K562 (cell line): ENCODE measurements around the gene PIGL. TPM values are rescaled to one million over a fixed set of nuclear protein-coding genes. Genes with fewer than 3 reads are reported as not detected.

Source experiments
- ATAC-seq: fragments of 200-7000 bp; cut with Tn5 transposase; 3 replicates; pipeline ENCODE4 v1.9.1; 2020; ENCODE audit warnings: moderate library complexity
- BruUV-seq: library from RNA; stranded (reverse); fragments of 400-500 nt; replicated peaks from 2 replicates; lab custom pipeline; 2021; lab: Mats Ljungman, UMichigan
- CTCF ChIA-PET: fragments of 300-600 bp; formaldehyde crosslinking; extraction: SDS; loops from one replicate; lab custom pipeline; 2021; ENCODE audit warnings: low intra/inter-chr PET ratio; lab: Yijun Ruan, JAX
- POLR2A ChIA-PET: fragments of 300-600, 350-650 bp; sonication (Branson Sonifier 250); formaldehyde crosslinking; extraction: SDS; loops from one replicate; lab custom pipeline; 2021; ENCODE audit warnings: antibody characterized with exemption, inconsistent platforms; lab: Yijun Ruan, JAX
- DNase-seq, 4 experiments: peaks; one replicate each; pipeline versions ENCODE4 v3.0.0 to v3.0.0-alpha.2; 2011 to 2018; ENCODE audit warnings: low spot score in 3 of 4, mixed read lengths in 3 of 4; ENCODE audit errors: extremely low read depth in 1 of 4
- FAIRE-seq: peaks from 2 replicates; lab custom pipeline; 2011; peaks lifted over from hg19 to GRCh38; lab: Jason Lieb, UNC
- H2AFZ ChIP-seq: 2 replicates; pipeline ENCODE4 v1.6.0; 2011; ENCODE audit warnings: low read depth, low read length, control low read depth, inconsistent platforms
- H3K27ac ChIP-seq: fragments of 200-600 bp; 3 replicates; pipeline ENCODE4 v1.8.0; 2011; ENCODE audit warnings: low read depth, mild to moderate bottlenecking, control low read depth, inconsistent platforms, low read length, moderate library complexity, mixed read lengths; ENCODE audit errors: extremely low read depth
- H3K27me3 ChIP-seq, 2 experiments: fragments of 300-600 bp in 1 of 2; 2 replicates in 1 of 2; 3 replicates in 1 of 2; pipeline versions ENCODE4 v1.6.0 to v1.8.0; 2011; ENCODE audit warnings: inconsistent platforms in 2 of 2, low read length in 2 of 2, mild to moderate bottlenecking in 1 of 2, mixed read lengths in 1 of 2, moderate library complexity in 1 of 2; ENCODE audit not compliant: control insufficient read depth in 2 of 2, insufficient read depth in 2 of 2
- H3K36me3 ChIP-seq: fragments of 300-600 bp; 3 replicates; pipeline ENCODE4 v1.8.0; 2011; ENCODE audit warnings: mild to moderate bottlenecking, low read length, inconsistent platforms; ENCODE audit not compliant: control insufficient read depth, insufficient read depth
- H3K4me1 ChIP-seq, 2 experiments: fragments of 200-600 bp in 1 of 2; replicated peaks in 1 of 2; 2 replicates in 1 of 2; 3 replicates in 1 of 2; pipeline versions ENCODE4 v1.5.1 to v1.8.0; 2011; ENCODE audit warnings: inconsistent platforms in 2 of 2, low read length in 2 of 2, mild to moderate bottlenecking in 1 of 2, mixed read lengths in 1 of 2, moderate library complexity in 1 of 2; ENCODE audit not compliant: control insufficient read depth in 2 of 2, insufficient read depth in 2 of 2
- H3K4me2 ChIP-seq: 2 replicates; pipeline ENCODE4 v1.6.1; 2011; ENCODE audit warnings: low read length, control low read depth, inconsistent platforms, mixed read lengths; ENCODE audit not compliant: insufficient read depth
- H3K4me3 ChIP-seq: fragments of 200-600 bp; sonication (generic), shearing (Covaris generic); 2 replicates; pipeline ENCODE4 v1.5.1; 2016; ENCODE audit warnings: control low read depth, inconsistent platforms
- H3K79me2 ChIP-seq: fragments of 200-600 bp; 3 replicates; pipeline ENCODE4 v1.8.0; 2011; ENCODE audit warnings: low read length, inconsistent platforms; ENCODE audit not compliant: control insufficient read depth, insufficient read depth
- H3K9ac ChIP-seq, 2 experiments: 2 replicates each; pipeline versions ENCODE4 v1.6.0 to v1.6.1; 2011; ENCODE audit warnings: low read depth in 2 of 2, low read length in 2 of 2, control low read depth in 1 of 2, inconsistent platforms in 1 of 2, mild to moderate bottlenecking in 1 of 2, mixed read lengths in 1 of 2; ENCODE audit not compliant: insufficient read depth in 1 of 2
- H3K9me1 ChIP-seq: one replicate; pipeline ENCODE4 v1.6.0; 2011; ENCODE audit warnings: inconsistent platforms, mild to moderate bottlenecking, low read length, moderate library complexity; ENCODE audit not compliant: control insufficient read depth, insufficient read depth
- H3K9me3 ChIP-seq: replicated peaks from 2 replicates; pipeline ENCODE4 v1.5.1; 2011; ENCODE audit warnings: low read depth, low read length, inconsistent platforms; ENCODE audit not compliant: control insufficient read depth, insufficient read depth
- H4K20me1 ChIP-seq: replicated peaks from 2 replicates; pipeline ENCODE4 v1.6.1; 2011; ENCODE audit warnings: low read length, inconsistent platforms, mixed read lengths; ENCODE audit not compliant: control insufficient read depth, insufficient read depth
- CUX1 ChIP-seq: fragments of 200-800 bp; sonication (Bioruptor generic); IDR thresholded peaks from 2 replicates; pipeline ENCODE4 v1.6.1; 2016; ENCODE audit warnings: missing genetic modification characterization, missing compliant biosample characterization
- FIP1L1 ChIP-seq: fragments of 200-400 bp; formaldehyde crosslinking; IDR thresholded peaks from 2 replicates; pipeline ENCODE4 v1.6.1; 2018; ENCODE audit warnings: mild to moderate bottlenecking, low read depth, low read length; ENCODE audit not compliant: poor library complexity, severe bottlenecking
- MEIS2 ChIP-seq: fragments of 450-650 bp; IDR thresholded peaks from 2 replicates; pipeline ENCODE4 v1.6.1; 2014; ENCODE audit warnings: mild to moderate bottlenecking; ENCODE audit not compliant: partially characterized antibody
- PTRF ChIP-seq: fragments of 450-650 bp; IDR thresholded peaks from 2 replicates; pipeline ENCODE4 v1.6.1; 2016; ENCODE audit warnings: mild to moderate bottlenecking, missing genetic modification characterization, missing compliant biosample characterization
- PYGO2 ChIP-seq: fragments of 450-650 bp; IDR thresholded peaks from 2 replicates; pipeline ENCODE4 v1.6.1; 2016; ENCODE audit warnings: mild to moderate bottlenecking, missing genetic modification characterization, moderate library complexity, missing compliant biosample characterization
- RBM34 ChIP-seq: fragments of 200-400 bp; formaldehyde crosslinking; IDR thresholded peaks from 2 replicates; pipeline ENCODE4 v1.6.1; 2018; ENCODE audit warnings: low read length, borderline replicate concordance; ENCODE audit not compliant: insufficient read depth
- TAF7 ChIP-seq: fragments of 450-650 bp; IDR thresholded peaks from 2 replicates; pipeline ENCODE4 v1.6.1; 2016; ENCODE audit warnings: missing genetic modification characterization, missing compliant biosample characterization
- ZNF639 ChIP-seq, 2 experiments: fragments of 200-800 bp in 1 of 2; sonication (Bioruptor generic) in 1 of 2; sonication (generic) in 1 of 2; formaldehyde crosslinking in 1 of 2; IDR thresholded peaks in 1 of 2; conservative IDR thresholded peaks in 1 of 2; 2 replicates each; pipeline versions ENCODE4 v1.5.0 to v1.6.1; 2016 to 2020; ENCODE audit warnings: missing compliant biosample characterization in 1 of 2, missing genetic modification characterization in 1 of 2, missing genetic modification reagents in 1 of 2
- WGBS: fragments of 100-300 bp; shearing (Covaris generic); methylation state at CpG from one replicate; pipeline ENCODE4 v1.1.6; 2016; ENCODE audit warnings: low coverage, mixed read lengths; ENCODE audit not compliant: insufficient coverage; ENCODE audit errors: missing lambda C conversion rate; 5-methylcytosine and 5-hydroxymethylcytosine counted together
- in situ Hi-C: fragments of 300-500 bp; cut with MboI; formaldehyde crosslinking; loops from 4 replicates; pipeline ENCODE4 v1.15.0; 2018; ENCODE audit warnings: inconsistent platforms, mixed read lengths
- intact Hi-C: fragments of 100-400 bp; cut with micrococcal nuclease; formaldehyde crosslinking; loops from 2 replicates; pipeline ENCODE4 v1.14.2; 2022
- polyA plus RNA-seq, 8 experiments: library from polyadenylated mRNA; depleted of rRNA in 4 of 8; stranded (reverse) in 5 of 8; unstranded in 3 of 8; fragments of >200 nt; fragmentation: Nextera tagmentation in 2 of 8; fragmentation: Illumina TruSeq in 1 of 8; extraction: Ambion mirVana in 2 of 8; extraction: Trizol in 1 of 8; gene quantifications; 2 replicates each; pipeline versions ENCODE4 v1.2.1 to v1.2.3, GENCODE V29; 2011 to 2014; ENCODE audit warnings: inconsistent platforms in 1 of 8, missing spikeins in 1 of 8
- total RNA-seq, 7 experiments: library from RNA; depleted of rRNA in 6 of 7; stranded (reverse); fragments of >200 nt in 6 of 7; fragmentation: Illumina TruSeq in 2 of 7; extraction: Trizol in 2 of 7; gene quantifications; 2 replicates each; pipeline versions ENCODE4 v1.2.1 to v1.2.3, GENCODE V29; 2011 to 2021; ENCODE audit warnings: low replicate concordance in 1 of 7
- TF ChIP-seq, protein P1 (sequence below): fragments of 450-650 bp; conservative IDR thresholded peaks from 2 replicates; pipeline ENCODE4 v1.6.1; 2016; ENCODE audit warnings: missing genetic modification characterization, low read depth, mild to moderate bottlenecking, missing compliant biosample characterization, moderate library complexity
- TF ChIP-seq, protein P2 (sequence below): sonication (generic); IDR thresholded peaks from 2 replicates; pipeline ENCODE4 v1.6.1; 2016

Gene PIGL
- total and polyA plus RNA-seq, 9 of the 15 experiments (the other 6 are each of a cell fraction or from before 2014, with no cell fraction given): 19.9 to 55.3 (median 29.6) TPM

DNA sequence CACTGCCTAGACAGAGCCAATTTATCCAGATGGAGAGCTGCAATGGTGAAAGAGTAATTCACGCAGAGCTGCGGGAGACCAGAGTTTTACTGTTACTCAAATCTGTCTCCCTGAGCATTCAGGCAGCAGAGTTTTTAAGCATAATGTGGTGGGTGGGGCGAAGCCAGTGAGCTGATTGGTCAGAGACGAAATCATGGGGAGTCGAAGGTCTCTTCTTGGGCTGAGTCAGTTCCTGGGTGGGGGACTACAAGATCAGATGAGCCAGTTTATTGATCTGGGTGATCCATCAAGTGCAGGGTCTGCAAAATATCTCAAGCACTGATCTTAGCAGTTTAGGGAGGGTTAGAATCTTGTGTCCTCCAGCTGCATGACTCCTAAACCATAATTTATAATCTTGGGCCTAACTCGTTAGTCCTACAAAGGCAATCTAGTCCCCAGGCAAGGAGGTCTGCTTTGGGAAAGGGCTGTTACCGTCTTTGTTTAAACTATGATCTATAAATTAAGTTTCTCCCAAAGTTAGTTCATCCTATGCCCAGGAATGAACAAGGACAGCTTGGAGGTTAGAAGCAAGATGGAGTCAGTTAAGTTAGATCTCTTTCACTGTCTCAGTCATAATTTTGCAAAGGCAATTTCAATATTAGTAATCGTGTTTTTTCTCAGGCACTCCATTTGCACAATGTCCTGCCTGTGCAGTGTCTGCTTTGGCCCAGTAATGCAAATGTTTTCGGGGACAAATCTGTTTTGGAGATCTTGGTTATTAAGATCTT lies 27.0 kb downstream of the PIGL start:
- 18% methylated on average over 9 of the region's 9 CpGs for WGBS
- Histone ChIP-seq H3K79me2 (no peaks in the 10 kb centered on the region; the same call in 1 of the 3 replicates), H3K27me3 (no peaks in the 10 kb centered on the region), H3K4me3 (no peak overlapping the region), H3K9me1 (no peaks in the 10 kb centered on the region), H3K9ac (no peak overlapping the region), H2AFZ (no peak overlapping the region), H3K4me2 (peak overlapping the region; percentile 29; the same call in 1 of the 2 replicates), H4K20me1 (no peaks in the 10 kb centered on the region), H3K4me1 (peaks cover 0 to 8% of the 10 kb centered on the region in 2 experiments; a peak in 3 of 5 replicates), H3K36me3 (no peaks in the 10 kb centered on the region), H3K27ac (peak overlapping the region; percentile 42), H3K9me3 (no peaks in the 10 kb centered on the region)
- no TSS peak for BruUV-seq
- in situ Hi-C loops: no loop called here
- ChIA-PET CTCF (no interaction called here), POLR2A (interaction anchor here (0.6 to 1.2 kb wide), 2 partner anchors 10 to 106 kb away, joined by 3 to 5 read pairs; no protein-coding TSS in a partner anchor)
- ATAC-seq (peak; percentile 86), FAIRE-seq (peak; percentile 79), DNase-seq (peak; percentile 48 to 68 (median 60))
- intact Hi-C loops: no loop called here
- peak in 1 of 2 experiments; percentile 79; a peak in 1 of 4 replicates for TF ChIP-seq ZNF639 (CRISPR knock-in tag; conservative IDR thresholded peaks at IDR 0.05 in 1 of 2, IDR thresholded peaks at IDR 0.05 in 1 of 2)
- TF ChIP-seq, protein P1, sequence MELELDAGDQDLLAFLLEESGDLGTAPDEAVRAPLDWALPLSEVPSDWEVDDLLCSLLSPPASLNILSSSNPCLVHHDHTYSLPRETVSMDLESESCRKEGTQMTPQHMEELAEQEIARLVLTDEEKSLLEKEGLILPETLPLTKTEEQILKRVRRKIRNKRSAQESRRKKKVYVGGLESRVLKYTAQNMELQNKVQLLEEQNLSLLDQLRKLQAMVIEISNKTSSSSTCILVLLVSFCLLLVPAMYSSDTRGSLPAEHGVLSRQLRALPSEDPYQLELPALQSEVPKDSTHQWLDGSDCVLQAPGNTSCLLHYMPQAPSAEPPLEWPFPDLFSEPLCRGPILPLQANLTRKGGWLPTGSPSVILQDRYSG: peak; percentile 89
- no peak for TF ChIP-seq RBM34
- 0 out of 2 replicates have a peak, but pooled peaks have one; percentile 31 for TF ChIP-seq CUX1
- no peak for TF ChIP-seq MEIS2
- 0 out of 2 replicates have a peak, but pooled peaks have one; percentile 55 for TF ChIP-seq PYGO2 (tag)
- TF ChIP-seq, protein P2, sequence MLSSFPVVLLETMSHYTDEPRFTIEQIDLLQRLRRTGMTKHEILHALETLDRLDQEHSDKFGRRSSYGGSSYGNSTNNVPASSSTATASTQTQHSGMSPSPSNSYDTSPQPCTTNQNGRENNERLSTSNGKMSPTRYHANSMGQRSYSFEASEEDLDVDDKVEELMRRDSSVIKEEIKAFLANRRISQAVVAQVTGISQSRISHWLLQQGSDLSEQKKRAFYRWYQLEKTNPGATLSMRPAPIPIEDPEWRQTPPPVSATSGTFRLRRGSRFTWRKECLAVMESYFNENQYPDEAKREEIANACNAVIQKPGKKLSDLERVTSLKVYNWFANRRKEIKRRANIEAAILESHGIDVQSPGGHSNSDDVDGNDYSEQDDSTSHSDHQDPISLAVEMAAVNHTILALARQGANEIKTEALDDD: peak; percentile 89
- 0 out of 2 replicates have a peak, but pooled peaks have one; percentile 12 for TF ChIP-seq TAF7 (tag)
- peak; percentile 76; the same call in 1 of the 2 replicates for TF ChIP-seq PTRF (tag)
- no peak for TF ChIP-seq FIP1L1
